Glutamatergic neuron (in vitro differentiated cells): Measurements from ENCODE around the gene NTF3. TPM values are rescaled to one million over a fixed set of nuclear protein-coding genes. Genes with fewer than 3 reads are reported as not detected.

Experiments
- DNase-seq: peaks from one replicate; pipeline ENCODE4 v3.0.0; 2022
- H3K27ac Mint-ChIP-seq: one replicate; pipeline ENCODE4 v1.8.0; 2020; ENCODE audit warnings: mild to moderate bottlenecking, mixed read lengths, inconsistent platforms; ENCODE audit not compliant: unreplicated experiment
- H3K27me3 Mint-ChIP-seq: one replicate; pipeline ENCODE4 v1.8.0; 2020; ENCODE audit warnings: mild to moderate bottlenecking, moderate library complexity, mixed read lengths, inconsistent platforms; ENCODE audit not compliant: unreplicated experiment
- H3K36me3 Mint-ChIP-seq: one replicate; pipeline ENCODE4 v1.8.0; 2020; ENCODE audit warnings: mild to moderate bottlenecking, mixed read lengths, inconsistent platforms; ENCODE audit not compliant: unreplicated experiment
- H3K4me1 Mint-ChIP-seq: one replicate; pipeline ENCODE4 v1.8.0; 2020; ENCODE audit warnings: mild to moderate bottlenecking, low read depth, mixed read lengths, inconsistent platforms; ENCODE audit not compliant: unreplicated experiment
- H3K4me3 Mint-ChIP-seq: one replicate; pipeline ENCODE4 v1.8.0; 2020; ENCODE audit warnings: mild to moderate bottlenecking, mixed read lengths, inconsistent platforms; ENCODE audit not compliant: unreplicated experiment
- H3K9me3 Mint-ChIP-seq: one replicate; pipeline ENCODE4 v1.8.0; 2020; ENCODE audit warnings: mild to moderate bottlenecking, moderate library complexity, mixed read lengths, inconsistent platforms; ENCODE audit not compliant: unreplicated experiment
- CTCF ChIP-seq: fragments of 200-600 bp; sonication (generic); IDR thresholded peaks from one replicate; pipeline ENCODE4 v1.5.0; 2021; ENCODE audit not compliant: partially characterized antibody, unreplicated experiment
- total RNA-seq: library from RNA; stranded (reverse); fragmentation: NEBNext Ultra II Directional; extraction: Animal tissue kit (Norgen Biotek cat#: 25700); gene quantifications from one replicate; pipeline ENCODE4 v1.2.1, GENCODE V29; 2021; ENCODE audit not compliant: unreplicated experiment

The NTF3 gene
- total RNA-seq, 1 donor from 2014 or later: 5.0 TPM

DNA sequence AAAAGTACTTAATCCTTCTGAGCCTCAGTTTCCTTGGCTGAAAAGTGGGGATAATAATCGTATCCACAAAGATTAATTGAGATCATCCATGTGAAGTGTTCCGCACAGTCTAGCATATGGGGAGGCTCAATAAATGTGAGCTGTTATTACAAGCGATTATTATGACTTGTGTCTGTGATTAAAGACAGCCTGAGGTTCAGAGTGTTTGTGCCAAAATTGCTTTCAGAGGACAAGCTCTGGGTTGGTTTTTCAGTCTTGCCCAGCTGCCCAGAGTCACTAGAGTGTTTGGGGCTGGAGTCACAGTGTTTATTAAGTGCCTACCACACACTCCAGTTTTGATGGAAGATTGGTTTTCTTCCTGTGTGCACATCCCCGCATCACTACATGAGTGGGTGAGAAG, 53.5 kb downstream of the NTF3 start:
- Mint-ChIP-seq H3K4me1 (peaks cover 35% of the 10 kb centered on the region), H3K27ac (peak overlapping the region; percentile 11), H3K27me3 (peaks cover 6% of the 10 kb centered on the region), H3K4me3 (no peak overlapping the region), H3K36me3 (no peaks in the 10 kb centered on the region), H3K9me3 (peaks cover 13% of the 10 kb centered on the region)
- DNase-seq: no peak
- no peak for TF ChIP-seq CTCF

- DNase-seq: no peak
- no peak for TF ChIP-seq CTCF
- Mint-ChIP-seq H3K27ac (no peak overlapping the region), H3K27me3 (peaks cover 9% of the 10 kb centered on the region), H3K36me3 (no peaks in the 10 kb centered on the region), H3K4me3 (no peak overlapping the region), H3K9me3 (peaks cover 13% of the 10 kb centered on the region), H3K4me1 (peaks cover 36% of the 10 kb centered on the region)
Measured at GRCh38 chr12:5487076-5487475, 55.2 kb downstream of the NTF3 start.

GRCh38 chr12:5487948-5488625, 56.2 kb downstream of the NTF3 start:
- H3K9me3 Mint-ChIP-seq: peaks cover 15% of the 10 kb centered on the region
- peaks cover 11% of the 10 kb centered on the region for H3K27me3 Mint-ChIP-seq
- no peaks in the 10 kb centered on the region for H3K36me3 Mint-ChIP-seq
- peaks cover 46% of the 10 kb centered on the region for H3K4me1 Mint-ChIP-seq
- peak overlapping the region; percentile 68 for H3K27ac Mint-ChIP-seq
- peak overlapping the region; percentile 75 for H3K4me3 Mint-ChIP-seq
- no peak for DNase-seq
- no peak for TF ChIP-seq CTCF

DNA sequence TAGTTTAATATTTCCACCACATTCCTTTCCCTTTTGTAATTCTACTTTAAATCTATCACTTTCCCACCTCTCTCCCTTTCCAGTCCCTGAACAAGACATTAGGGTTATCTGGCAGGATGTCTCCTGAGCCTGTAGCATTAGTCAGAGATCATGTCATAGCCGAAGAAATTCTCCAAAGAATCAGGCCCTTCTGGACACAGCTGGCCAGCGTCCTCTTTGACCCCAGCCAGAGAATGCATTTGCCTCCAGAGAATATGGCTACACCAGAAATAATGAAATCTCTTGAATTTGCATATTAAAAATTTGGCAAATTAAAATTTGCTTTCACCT, 56.7 kb downstream of the NTF3 start:
- peak overlapping the region; percentile 68 for H3K27ac Mint-ChIP-seq
- H3K9me3 Mint-ChIP-seq: peaks cover 15% of the 10 kb centered on the region
- no peak for TF ChIP-seq CTCF
- peak overlapping the region; percentile 75 for H3K4me3 Mint-ChIP-seq
- H3K27me3 Mint-ChIP-seq: peaks cover 11% of the 10 kb centered on the region
- peaks cover 48% of the 10 kb centered on the region for H3K4me1 Mint-ChIP-seq
- no peak for DNase-seq
- no peaks in the 10 kb centered on the region for H3K36me3 Mint-ChIP-seq

DNA sequence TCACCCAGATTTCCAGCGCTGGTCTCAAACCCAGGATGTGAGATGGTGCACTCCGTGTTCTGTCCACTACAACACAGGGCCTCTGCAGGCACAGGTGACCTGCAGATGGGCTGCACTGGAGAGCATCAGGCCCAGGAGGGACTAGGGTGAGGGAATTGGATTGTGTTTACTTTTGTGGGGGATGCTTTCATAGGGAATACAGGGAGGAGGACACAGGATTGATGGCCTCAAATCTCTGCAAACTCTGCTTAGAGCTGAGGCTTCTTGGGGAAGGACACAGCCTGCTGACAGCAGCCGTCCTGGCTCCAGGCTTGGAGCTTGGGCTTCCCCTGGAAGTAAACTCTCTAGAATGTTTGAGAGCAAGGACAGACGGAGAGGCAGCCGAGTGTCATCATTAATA, 57.1 kb downstream of the NTF3 start:
- Mint-ChIP-seq H3K4me3 (no peak overlapping the region), H3K27ac (peak overlapping the region; percentile 84), H3K9me3 (peaks cover 15% of the 10 kb centered on the region), H3K27me3 (peaks cover 11% of the 10 kb centered on the region), H3K36me3 (no peaks in the 10 kb centered on the region), H3K4me1 (peaks cover 48% of the 10 kb centered on the region)
- DNase-seq: no peak
- TF ChIP-seq CTCF: no peak
